Memory B cell (primary cell): ENCODE results near the gene CNIH3.
"Not testable (repeated sequence)": the region's sequence is repeated elsewhere in the genome, so short reads cannot be mapped to it uniquely, and the experiment has no call there.

ENCODE experiments used
- ATAC-seq: fragments of 150-1000 bp; cut with Tn5 transposase; 2 replicates; pipeline ENCODE4 v1.10.0; 2021; ENCODE audit warnings: low read depth, mild to moderate bottlenecking, moderate library complexity
- DNase-seq, 2 donors: peaks; one replicate each; pipeline ENCODE4 v3.0.0; 2022; ENCODE audit warnings: low spot score in 2 of 2
- H3K27ac Mint-ChIP-seq: one replicate; pipeline ENCODE4 v1.8.0; 2022; ENCODE audit warnings: mild to moderate bottlenecking, moderate library complexity, mixed read lengths
- H3K27me3 Mint-ChIP-seq: one replicate; pipeline ENCODE4 v1.8.0; 2022; ENCODE audit warnings: mixed read lengths
- H3K36me3 Mint-ChIP-seq: one replicate; pipeline ENCODE4 v1.8.0; 2022; ENCODE audit warnings: mild to moderate bottlenecking, mixed read lengths
- H3K4me1 Mint-ChIP-seq: one replicate; pipeline ENCODE4 v1.8.0; 2022; ENCODE audit warnings: mixed read lengths
- H3K4me3 Mint-ChIP-seq: one replicate; pipeline ENCODE4 v1.8.0; 2022; ENCODE audit warnings: mild to moderate bottlenecking, moderate library complexity, mixed read lengths
- H3K9me3 Mint-ChIP-seq: one replicate; pipeline ENCODE4 v1.8.0; 2022; ENCODE audit warnings: mixed read lengths

Gene CNIH3

DNA sequence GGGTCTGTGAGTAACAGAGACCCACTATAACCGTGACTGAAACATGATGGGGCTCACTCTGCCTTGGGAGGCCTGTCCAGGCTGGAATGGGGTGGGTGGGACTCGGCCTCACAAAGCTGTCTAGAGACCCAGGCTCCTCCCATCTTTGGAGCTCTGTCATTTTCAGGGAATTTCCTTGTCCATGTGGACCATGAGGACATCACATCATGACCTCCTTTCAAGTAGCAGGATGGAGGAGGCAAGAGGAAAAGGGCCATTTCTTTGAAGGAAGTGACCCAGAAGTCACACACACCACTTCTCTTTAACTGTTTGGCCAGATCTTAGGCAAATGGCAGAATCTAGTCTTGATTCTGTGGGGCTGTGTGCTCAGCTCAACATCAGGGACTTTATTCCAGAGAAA lies 79.9 kb downstream of the CNIH3 start:
- Mint-ChIP-seq H3K4me1 (no peaks in the 10 kb centered on the region), H3K9me3 (no peaks in the 10 kb centered on the region), H3K36me3 (no peaks in the 10 kb centered on the region), H3K4me3 (no peak overlapping the region), H3K27me3 (peaks cover 4% of the 10 kb centered on the region), H3K27ac (no peak overlapping the region)
- no peak for DNase-seq
- ATAC-seq = no peak

DNA sequence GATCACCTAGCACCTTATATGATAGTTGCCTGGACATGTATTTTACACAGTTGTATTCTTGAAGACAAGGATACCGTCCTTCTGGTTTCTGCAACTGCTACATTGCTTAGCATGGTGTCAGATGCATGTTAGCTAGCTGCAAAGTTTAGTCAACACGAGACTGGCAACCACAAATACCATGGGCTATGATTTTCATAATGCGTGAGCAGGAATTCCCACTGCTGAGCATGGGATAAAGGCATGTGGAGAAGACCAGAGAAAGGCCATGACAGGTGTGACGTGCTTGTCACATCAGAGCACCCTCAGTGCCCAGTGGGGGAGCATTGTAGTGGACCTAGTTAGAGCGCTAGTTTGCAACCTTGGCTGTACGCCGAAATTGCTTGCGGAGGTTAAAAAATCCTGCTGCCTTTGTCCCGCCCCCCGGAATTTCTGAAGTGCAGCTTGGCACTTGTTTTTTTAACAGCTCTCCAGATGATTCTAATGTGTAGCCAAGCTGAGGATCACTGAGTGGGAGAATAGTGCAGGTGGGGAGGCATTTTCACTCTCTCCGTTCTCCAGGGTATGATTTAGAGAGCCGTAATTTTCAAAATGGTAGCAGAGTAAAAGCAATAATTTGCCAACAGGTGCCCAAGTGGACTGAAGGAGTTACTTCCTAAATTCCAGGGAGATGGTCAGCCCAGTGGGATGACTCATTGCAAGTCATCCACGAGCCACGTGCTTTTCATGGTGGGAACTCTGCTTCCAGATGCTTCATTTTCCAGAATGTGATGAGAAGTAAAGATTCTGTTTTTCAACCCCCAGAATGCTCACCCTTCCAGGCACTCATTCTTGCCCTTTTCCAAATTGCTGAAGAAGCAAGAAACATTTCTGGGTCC lies 81.0 kb downstream of the CNIH3 start:
- Mint-ChIP-seq H3K27ac (no peak overlapping the region), H3K4me3 (no peak overlapping the region), H3K36me3 (no peaks in the 10 kb centered on the region), H3K27me3 (peaks cover 4% of the 10 kb centered on the region), H3K4me1 (no peaks in the 10 kb centered on the region), H3K9me3 (no peaks in the 10 kb centered on the region)
- DNase-seq = no peak
- no peak for ATAC-seq

DNA sequence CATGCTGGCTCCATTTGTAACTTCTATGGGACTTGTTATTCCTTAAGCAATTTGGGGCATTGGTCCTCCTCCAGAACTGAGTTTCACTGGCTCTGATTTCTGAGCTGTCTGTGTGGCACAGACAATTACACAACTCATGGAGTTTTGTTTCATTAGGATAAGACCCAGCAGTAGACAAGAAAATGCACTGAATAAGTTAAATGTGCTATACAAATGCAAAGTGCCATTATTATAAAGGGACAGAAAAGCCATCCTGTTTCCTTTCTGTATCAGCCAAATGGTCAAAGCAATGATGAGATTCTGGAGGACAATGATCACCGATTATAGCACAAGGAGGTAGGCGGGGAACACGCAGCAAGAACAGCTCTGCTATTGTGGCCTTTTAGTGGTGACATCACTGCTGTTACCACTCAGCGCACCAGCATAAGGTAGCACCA lies 81.9 kb downstream of the CNIH3 start:
- no peak for DNase-seq
- no peaks in the 10 kb centered on the region for H3K36me3 Mint-ChIP-seq
- no peak overlapping the region for H3K4me3 Mint-ChIP-seq
- H3K27me3 Mint-ChIP-seq = peaks cover 4% of the 10 kb centered on the region
- ATAC-seq = no peak
- H3K9me3 Mint-ChIP-seq = no peaks in the 10 kb centered on the region
- H3K27ac Mint-ChIP-seq = no peak overlapping the region
- H3K4me1 Mint-ChIP-seq = no peaks in the 10 kb centered on the region

DNA sequence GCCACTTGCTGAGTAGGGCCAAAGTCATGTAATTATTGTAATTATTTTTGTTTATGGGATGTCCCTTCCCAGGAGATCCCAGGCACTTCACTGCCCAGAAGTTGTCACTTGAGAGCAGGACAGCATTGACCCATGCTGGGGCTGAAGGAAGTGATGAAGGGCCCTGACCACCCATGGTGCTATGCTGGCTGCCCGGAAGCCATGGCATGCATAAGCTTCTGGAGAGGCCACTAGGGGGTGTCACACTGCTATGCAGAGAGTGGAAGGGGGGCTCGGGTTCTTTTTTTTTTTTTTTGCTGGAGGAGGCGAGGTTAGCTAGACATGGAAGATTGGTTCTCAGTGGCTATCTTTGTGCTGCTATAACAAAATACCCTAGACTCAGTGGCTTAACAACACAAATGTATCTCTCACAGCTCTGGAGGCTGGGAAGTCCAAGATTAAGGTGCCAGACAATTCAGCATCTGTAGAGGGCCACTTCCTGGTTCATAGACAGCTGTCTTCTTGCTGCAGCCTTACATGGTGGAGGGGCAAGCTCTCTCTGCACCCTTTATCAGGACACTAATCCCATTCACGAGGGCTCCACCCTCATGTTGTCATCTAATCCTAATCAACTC lies 84.9 kb downstream of the CNIH3 start:
- H3K36me3 Mint-ChIP-seq = no peaks in the 10 kb centered on the region
- peaks cover 6% of the 10 kb centered on the region for H3K27me3 Mint-ChIP-seq
- H3K4me3 Mint-ChIP-seq = no peak overlapping the region
- DNase-seq (no peak), ATAC-seq (no peak)
- no peaks in the 10 kb centered on the region for H3K9me3 Mint-ChIP-seq
- H3K27ac Mint-ChIP-seq = no peak overlapping the region
- no peaks in the 10 kb centered on the region for H3K4me1 Mint-ChIP-seq

DNA sequence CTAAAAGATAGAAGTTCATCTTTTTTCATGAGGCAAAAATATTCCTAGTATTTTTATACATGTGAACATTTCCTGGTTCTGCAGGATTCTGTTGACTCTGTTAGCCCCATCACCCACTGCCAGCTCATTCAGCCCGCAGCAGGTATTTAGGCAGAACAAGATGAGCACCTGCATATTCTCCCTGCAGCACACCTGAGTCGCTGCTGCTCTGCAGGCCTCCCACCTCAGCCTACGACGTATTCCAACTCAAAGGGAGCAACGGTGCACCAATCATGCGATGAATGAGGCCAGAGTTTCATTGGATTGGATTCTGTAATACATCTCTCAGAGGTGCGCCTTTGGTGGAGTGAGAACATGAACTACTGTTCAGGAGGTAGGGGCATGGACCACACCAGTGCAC lies 87.6 kb downstream of the CNIH3 start:
- H3K4me3 Mint-ChIP-seq = no peak overlapping the region

DNA sequence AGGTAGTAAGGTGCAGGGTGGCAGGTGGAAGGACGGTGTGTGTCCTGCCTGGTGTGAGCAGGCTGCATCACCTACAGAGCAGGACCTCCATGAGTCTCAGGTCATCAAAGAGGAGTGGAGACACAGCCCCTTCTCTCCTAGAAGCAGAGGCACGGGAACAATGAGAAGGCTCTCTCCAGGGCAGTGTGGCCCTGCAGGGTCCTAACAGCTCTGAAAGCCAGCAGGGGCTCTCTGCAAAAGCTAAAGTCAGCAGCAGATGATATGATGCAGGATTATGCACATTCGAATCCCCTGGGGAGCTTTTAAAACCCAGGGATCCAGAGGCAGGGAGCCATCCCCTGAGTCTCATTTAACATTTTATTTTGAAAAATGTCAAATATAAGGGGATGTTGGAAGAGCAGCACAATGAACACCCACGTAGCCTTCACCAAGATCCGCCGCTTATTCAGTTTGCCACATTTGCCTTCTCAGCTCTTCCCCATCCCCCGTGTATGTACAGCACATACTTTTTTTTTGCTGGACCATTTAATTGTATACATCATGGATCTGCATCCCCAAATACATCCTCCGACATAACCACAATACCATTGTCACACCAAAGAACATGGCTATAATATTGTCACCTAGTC lies 88.1 kb downstream of the CNIH3 start:
- DNase-seq = no peak
- ATAC-seq = no peak
- H3K27ac Mint-ChIP-seq = no peak overlapping the region
- no peaks in the 10 kb centered on the region for H3K9me3 Mint-ChIP-seq
- H3K36me3 Mint-ChIP-seq = no peaks in the 10 kb centered on the region
- no peaks in the 10 kb centered on the region for H3K4me1 Mint-ChIP-seq
- peaks cover 10% of the 10 kb centered on the region for H3K27me3 Mint-ChIP-seq
- H3K4me3 Mint-ChIP-seq = no peak overlapping the region

More for the DNA sequence above, 87.6 kb downstream of the CNIH3 start:
- Mint-ChIP-seq H3K4me1 (no peaks in the 10 kb centered on the region), H3K27ac (no peak overlapping the region), H3K27me3 (peaks cover 8% of the 10 kb centered on the region), H3K36me3 (no peaks in the 10 kb centered on the region), H3K9me3 (no peaks in the 10 kb centered on the region)
- DNase-seq = no peak
- ATAC-seq = no peak

DNA sequence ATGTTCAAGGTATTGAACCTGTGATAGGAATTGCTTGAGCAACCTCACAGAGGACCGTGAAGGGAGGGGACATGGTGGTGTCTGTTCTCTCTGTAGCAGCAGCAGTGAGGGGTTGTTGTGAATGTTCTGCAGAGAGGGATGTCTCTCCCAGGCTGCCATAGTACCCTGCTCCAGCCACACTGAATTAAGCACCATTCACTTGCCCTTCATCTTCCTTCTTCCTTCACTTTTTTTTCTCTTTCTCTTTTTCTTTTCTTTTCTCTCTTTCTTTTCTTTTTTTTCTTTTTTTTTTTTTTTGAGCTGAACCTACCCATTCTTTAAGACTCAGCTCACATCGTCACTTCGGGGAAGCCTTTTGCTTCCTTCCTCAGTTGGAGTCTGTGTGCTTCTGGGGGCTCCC lies 89.5 kb downstream of the CNIH3 start:
- Mint-ChIP-seq H3K4me3 (no peak overlapping the region), H3K9me3 (no peaks in the 10 kb centered on the region), H3K27ac (no peak overlapping the region), H3K36me3 (no peaks in the 10 kb centered on the region), H3K27me3 (peaks cover 13% of the 10 kb centered on the region), H3K4me1 (no peaks in the 10 kb centered on the region)
- DNase-seq = no peak
- no peak for ATAC-seq

DNA sequence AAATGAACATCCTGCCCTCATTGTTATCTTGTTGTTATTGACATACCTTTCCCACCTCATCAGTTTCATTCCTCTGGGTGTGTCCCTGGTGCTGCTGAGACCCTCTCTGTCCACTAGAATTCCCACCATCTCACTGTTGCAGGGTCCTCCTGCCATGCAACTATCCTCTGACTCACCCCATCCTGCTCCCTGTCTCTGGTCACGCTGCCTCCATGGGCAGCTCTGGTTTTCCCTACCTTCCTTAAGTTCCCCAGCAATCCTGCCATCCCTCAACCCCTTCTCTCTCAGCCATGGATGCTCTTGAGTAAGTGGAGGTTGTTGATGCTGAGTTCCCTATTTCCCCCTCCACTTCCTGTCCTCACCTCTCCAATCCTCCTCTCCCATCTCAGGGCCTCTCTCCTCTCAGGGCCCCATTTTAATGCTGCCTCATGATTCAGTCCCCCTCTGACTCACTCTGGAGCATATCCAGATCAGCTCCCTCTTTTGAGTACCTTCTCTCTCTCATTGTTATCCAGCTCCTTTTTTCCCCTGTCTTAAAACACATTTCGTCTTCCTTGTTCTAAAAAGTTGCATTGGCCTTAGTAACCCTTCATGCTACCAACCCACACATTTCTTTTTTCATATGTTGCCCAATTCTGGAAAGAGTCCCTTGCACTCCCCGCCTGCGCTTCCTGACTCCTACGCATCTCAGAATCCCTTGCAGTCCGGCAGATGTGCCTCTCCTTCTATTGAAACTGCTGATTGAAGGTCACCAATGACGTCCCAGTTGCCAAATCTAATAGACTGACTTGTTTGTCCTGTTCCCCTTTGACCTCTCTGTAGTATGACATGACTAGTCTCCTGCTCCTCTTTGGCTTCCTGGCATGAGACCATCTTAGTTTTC lies 92.0 kb downstream of the CNIH3 start:
- Mint-ChIP-seq H3K36me3 (no peaks in the 10 kb centered on the region), H3K4me3 (no peak overlapping the region), H3K4me1 (no peaks in the 10 kb centered on the region), H3K27me3 (peaks cover 16% of the 10 kb centered on the region), H3K27ac (no peak overlapping the region), H3K9me3 (no peaks in the 10 kb centered on the region)
- DNase-seq (no peak), ATAC-seq (no peak)

DNA sequence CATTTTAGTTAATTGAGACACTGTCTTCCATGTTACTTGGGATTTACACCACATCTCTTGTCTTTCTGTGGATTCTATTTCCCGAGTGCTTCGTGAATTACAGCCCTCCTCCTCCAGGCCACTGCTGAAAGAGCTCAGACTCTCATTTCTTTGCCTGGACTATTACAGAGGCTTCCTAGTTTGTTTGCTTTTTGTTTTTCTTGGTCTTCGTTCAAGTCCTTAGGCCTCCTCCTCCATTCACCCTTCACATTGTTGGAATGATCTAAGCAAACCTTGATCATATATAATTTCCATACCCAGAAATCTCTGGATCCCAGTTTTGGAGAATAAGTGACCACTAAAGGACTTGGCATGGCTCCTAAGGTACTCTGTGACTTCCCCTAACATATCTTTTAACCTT lies 94.1 kb downstream of the CNIH3 start:
- ATAC-seq = no peak
- no peak overlapping the region for H3K27ac Mint-ChIP-seq
- H3K9me3 Mint-ChIP-seq = peaks cover 1% of the 10 kb centered on the region
- no peak overlapping the region for H3K4me3 Mint-ChIP-seq
- H3K4me1 Mint-ChIP-seq = no peaks in the 10 kb centered on the region
- H3K36me3 Mint-ChIP-seq = no peaks in the 10 kb centered on the region
- peaks cover 15% of the 10 kb centered on the region for H3K27me3 Mint-ChIP-seq
- DNase-seq = no peak

DNA sequence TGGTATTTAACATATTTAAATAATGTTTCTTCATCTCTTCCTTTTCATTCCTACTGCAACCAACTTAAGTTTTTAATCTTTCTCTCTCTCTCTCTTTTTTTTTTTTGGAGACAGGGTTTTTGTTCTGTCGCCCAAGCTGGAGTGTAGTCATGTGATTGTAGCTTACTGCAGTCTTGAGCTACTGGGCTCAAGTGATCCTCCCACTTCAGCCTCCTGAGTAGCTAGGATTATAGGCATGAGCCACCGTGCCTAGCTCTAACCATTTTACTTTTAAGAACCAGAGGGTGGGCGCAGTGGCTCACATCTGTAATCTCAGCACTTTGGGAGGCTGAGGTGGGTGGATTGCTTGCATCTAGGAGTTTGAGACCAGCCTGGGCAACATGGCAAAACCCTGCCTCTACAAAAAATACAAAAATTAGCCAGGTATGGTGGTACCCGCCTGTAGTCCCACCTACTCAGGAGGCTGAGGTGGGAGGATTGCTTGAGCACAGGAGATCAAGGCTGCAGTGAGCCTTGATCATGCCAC lies 95.2 kb downstream of the CNIH3 start:
- H3K36me3 Mint-ChIP-seq, H3K9me3 Mint-ChIP-seq, H3K4me1 Mint-ChIP-seq, H3K4me3 Mint-ChIP-seq, ATAC-seq, H3K27ac Mint-ChIP-seq, DNase-seq: not testable (repeated sequence)
- H3K27me3 Mint-ChIP-seq = peaks cover 20% of the 10 kb centered on the region

DNA sequence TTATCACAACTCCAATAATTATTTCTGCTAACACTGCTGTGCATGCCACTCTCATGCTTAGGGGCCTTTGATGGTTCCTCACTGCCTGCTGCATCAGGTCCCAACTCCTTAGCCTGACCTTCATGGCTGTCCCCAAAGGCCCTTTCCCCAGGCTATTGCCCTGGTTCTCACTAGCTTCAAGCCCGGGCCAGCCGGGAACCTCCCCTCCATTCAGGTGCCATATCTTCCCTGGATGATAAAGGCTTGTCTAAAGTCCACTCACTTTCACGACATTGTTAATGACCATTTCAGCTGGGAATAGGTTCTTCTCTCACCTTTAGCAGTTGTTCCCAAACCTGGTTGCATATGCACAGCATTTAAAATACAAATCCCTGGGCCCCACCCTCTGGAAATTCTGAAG lies 95.8 kb downstream of the CNIH3 start:
- no peak overlapping the region for H3K27ac Mint-ChIP-seq
- peaks cover 2% of the 10 kb centered on the region for H3K9me3 Mint-ChIP-seq
- ATAC-seq (no peak), DNase-seq (no peak)
- no peak overlapping the region for H3K4me3 Mint-ChIP-seq
- H3K4me1 Mint-ChIP-seq = no peaks in the 10 kb centered on the region
- peaks cover 21% of the 10 kb centered on the region for H3K27me3 Mint-ChIP-seq
- H3K36me3 Mint-ChIP-seq = no peaks in the 10 kb centered on the region

DNA sequence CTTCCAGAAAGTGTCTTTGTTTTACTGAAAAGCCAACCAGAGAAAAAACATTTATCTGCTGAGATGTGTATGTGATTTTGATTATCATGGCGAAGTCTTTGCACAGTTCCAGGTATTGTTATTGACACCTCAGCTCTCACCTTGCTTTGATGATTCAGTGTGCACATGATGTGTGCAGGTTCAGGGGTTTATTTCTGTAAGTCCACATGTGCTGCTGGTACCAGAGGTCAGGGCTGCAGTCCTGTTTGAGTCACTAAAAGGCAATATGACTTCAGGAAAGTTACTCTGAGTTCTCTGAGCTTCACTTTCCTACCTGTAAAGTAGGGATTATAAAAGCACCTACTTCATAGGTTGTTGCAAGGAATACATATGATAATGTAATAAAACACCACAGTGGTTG lies 97.1 kb downstream of the CNIH3 start:
- ATAC-seq (no peak), DNase-seq (no peak)
- Mint-ChIP-seq H3K9me3 (peaks cover 2% of the 10 kb centered on the region), H3K27ac (no peak overlapping the region), H3K27me3 (peaks cover 17% of the 10 kb centered on the region), H3K4me1 (no peaks in the 10 kb centered on the region), H3K4me3 (no peak overlapping the region), H3K36me3 (no peaks in the 10 kb centered on the region)

DNA sequence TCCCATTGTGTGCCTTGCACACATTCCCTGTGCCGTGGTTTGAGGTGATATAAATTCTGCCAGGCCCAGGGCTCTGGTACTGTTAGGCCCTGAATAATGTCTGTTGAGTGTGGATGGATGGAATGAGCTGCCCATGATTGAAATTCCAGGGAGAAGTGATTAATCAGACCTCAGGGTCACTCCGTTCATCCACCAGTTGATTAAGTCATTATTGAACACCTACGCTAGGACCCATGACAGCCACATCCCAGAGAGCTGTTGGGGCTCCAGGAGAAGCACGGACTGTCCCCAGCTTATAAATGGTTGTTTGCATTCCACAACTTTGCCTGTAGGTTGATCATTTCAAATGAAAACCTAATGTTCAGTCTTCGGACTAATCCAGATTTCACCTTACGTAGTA lies 98.4 kb downstream of the CNIH3 start:
- peaks cover 2% of the 10 kb centered on the region for H3K9me3 Mint-ChIP-seq
- DNase-seq (no peak), ATAC-seq (no peak)
- no peaks in the 10 kb centered on the region for H3K4me1 Mint-ChIP-seq
- no peak overlapping the region for H3K27ac Mint-ChIP-seq
- no peaks in the 10 kb centered on the region for H3K36me3 Mint-ChIP-seq
- peaks cover 11% of the 10 kb centered on the region for H3K27me3 Mint-ChIP-seq
- no peak overlapping the region for H3K4me3 Mint-ChIP-seq
